MM.1S (cell line): ENCODE measurements around the gene STN1.

Source experiments
- DNase-seq: peaks from one replicate; pipeline ENCODE4 v3.0.0-alpha.2; 2015
- H2AFZ ChIP-seq: fragments of 300-600 bp; sonication (generic); 2 replicates; pipeline ENCODE4 v1.6.0; 2016; ENCODE audit warnings: antibody characterized with exemption, low read length
- H3F3A ChIP-seq: fragments of 300-600 bp; sonication (generic); 2 replicates; pipeline ENCODE4 v1.6.1; 2016; ENCODE audit warnings: mild to moderate bottlenecking, antibody characterized with exemption, low read length, moderate library complexity, mixed read lengths; ENCODE audit not compliant: insufficient read depth
- H3K27ac ChIP-seq: fragments of 300-600 bp; sonication (generic); 2 replicates; pipeline ENCODE4 v1.5.1; 2016; ENCODE audit warnings: mild to moderate bottlenecking, low read length
- H3K27me3 ChIP-seq: fragments of 300-600 bp; sonication (generic); replicated peaks from 2 replicates; pipeline ENCODE4 v1.6.0; 2016; ENCODE audit warnings: low read length; ENCODE audit not compliant: insufficient read depth
- H3K36me3 ChIP-seq: fragments of 300-600 bp; sonication (generic); replicated peaks from 2 replicates; pipeline ENCODE4 v1.6.1; 2016; ENCODE audit warnings: mild to moderate bottlenecking, low read length, mixed read lengths; ENCODE audit not compliant: insufficient read depth
- H3K4me1 ChIP-seq: fragments of 300-600 bp; sonication (generic); 2 replicates; pipeline ENCODE4 v1.6.1; 2016; ENCODE audit warnings: low read length, mixed read lengths
- H3K4me2 ChIP-seq: fragments of 300-600 bp; sonication (generic); 2 replicates; pipeline ENCODE4 v1.6.0; 2016; ENCODE audit warnings: low read depth, low read length
- H3K4me3 ChIP-seq: fragments of 300-600 bp; sonication (generic); 2 replicates; pipeline ENCODE4 v1.5.1; 2016; ENCODE audit warnings: low read length, mixed read lengths
- H3K79me2 ChIP-seq: fragments of 300-600 bp; sonication (generic); 2 replicates; pipeline ENCODE4 v1.6.1; 2016; ENCODE audit warnings: mixed run types, low read length, mixed read lengths
- H3K9ac ChIP-seq: fragments of 300-600 bp; sonication (generic); 2 replicates; pipeline ENCODE4 v1.6.1; 2016; ENCODE audit warnings: low read length, mixed read lengths
- H3K9me2 ChIP-seq: fragments of 300-600 bp; sonication (generic); replicated peaks from 2 replicates; pipeline ENCODE4 v1.6.1; 2016; ENCODE audit warnings: mild to moderate bottlenecking, low read length, mixed read lengths; ENCODE audit not compliant: insufficient read depth
- H3K9me3 ChIP-seq: fragments of 300-600 bp; sonication (generic); replicated peaks from 2 replicates; pipeline ENCODE4 v1.6.1; 2016; ENCODE audit warnings: mild to moderate bottlenecking, low read length, mixed read lengths; ENCODE audit not compliant: insufficient read depth
- H4K20me1 ChIP-seq: fragments of 300-600 bp; sonication (generic); 2 replicates; pipeline ENCODE4 v1.6.1; 2016; ENCODE audit warnings: mild to moderate bottlenecking, low read length, moderate library complexity, mixed read lengths; ENCODE audit not compliant: insufficient read depth
- EZH2 ChIP-seq: fragments of 300-600 bp; sonication (generic); optimal IDR thresholded peaks from 2 replicates; pipeline ENCODE3; 2017; ENCODE audit warnings: low read depth, mild to moderate bottlenecking, antibody characterized with exemption, low read length, mixed read lengths
- EZH2phosphoT487 ChIP-seq: fragments of 300-600 bp; sonication (generic); IDR thresholded peaks from 2 replicates; pipeline ENCODE4 v1.6.1; 2018; ENCODE audit warnings: antibody characterized with exemption, low read length
- TF ChIP-seq, protein P1 (sequence below): fragments of 300-600 bp; sonication (generic); IDR thresholded peaks from 2 replicates; pipeline ENCODE4 v1.5.1; 2016; ENCODE audit warnings: antibody characterized with exemption, low read length, mixed read lengths

STN1 gene

DNA sequence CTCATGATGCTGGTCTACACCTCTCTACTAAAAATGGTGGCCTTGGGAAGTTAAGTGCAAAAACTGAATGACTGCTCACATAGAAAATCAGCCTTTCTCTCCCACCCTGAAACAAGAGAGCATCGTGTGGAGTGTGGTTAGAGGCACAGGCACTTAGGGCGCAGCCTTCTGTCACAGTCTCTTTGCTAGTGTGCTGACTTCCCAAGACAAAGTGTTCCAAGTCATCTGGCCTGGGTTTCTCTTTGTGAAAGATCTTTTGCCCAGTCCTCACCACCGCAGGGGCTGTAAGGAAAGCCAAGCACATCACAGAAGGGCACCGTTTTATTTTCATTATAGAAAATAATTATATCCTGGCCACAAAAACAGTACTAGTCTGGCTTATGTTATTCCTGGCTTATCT, 12.5 kb downstream of the STN1 start:
- DNase-seq = no peak

DNA sequence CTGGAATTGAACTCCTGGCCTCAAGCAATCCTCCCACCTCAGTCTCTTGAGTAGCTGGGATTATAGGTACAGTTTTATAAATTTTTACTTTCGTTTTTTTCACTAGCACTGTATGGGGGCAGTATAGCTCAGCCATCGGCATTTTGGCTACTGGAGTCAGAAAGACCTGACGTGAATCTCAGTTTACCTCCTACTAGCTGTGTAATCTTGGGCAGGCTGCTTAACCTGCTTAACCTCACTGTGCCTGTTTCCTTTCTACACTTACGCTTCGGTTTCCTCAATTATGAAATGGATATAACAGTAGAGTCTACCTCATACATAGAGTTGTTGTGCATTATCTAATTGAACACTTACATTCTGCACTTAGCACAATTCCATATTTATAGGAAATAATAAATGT, 16.7 kb downstream of the STN1 start:
- no peak overlapping the region for H2AFZ ChIP-seq
- H3F3A ChIP-seq = no peaks in the 10 kb centered on the region
- TF ChIP-seq, protein P1, sequence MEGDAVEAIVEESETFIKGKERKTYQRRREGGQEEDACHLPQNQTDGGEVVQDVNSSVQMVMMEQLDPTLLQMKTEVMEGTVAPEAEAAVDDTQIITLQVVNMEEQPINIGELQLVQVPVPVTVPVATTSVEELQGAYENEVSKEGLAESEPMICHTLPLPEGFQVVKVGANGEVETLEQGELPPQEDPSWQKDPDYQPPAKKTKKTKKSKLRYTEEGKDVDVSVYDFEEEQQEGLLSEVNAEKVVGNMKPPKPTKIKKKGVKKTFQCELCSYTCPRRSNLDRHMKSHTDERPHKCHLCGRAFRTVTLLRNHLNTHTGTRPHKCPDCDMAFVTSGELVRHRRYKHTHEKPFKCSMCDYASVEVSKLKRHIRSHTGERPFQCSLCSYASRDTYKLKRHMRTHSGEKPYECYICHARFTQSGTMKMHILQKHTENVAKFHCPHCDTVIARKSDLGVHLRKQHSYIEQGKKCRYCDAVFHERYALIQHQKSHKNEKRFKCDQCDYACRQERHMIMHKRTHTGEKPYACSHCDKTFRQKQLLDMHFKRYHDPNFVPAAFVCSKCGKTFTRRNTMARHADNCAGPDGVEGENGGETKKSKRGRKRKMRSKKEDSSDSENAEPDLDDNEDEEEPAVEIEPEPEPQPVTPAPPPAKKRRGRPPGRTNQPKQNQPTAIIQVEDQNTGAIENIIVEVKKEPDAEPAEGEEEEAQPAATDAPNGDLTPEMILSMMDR = no peak
- TF ChIP-seq EZH2phosphoT487 (no peak), EZH2 (no peak)
- H3K9me2 ChIP-seq = no peaks in the 10 kb centered on the region
- no peak overlapping the region for H3K27ac ChIP-seq
- no peaks in the 10 kb centered on the region for H3K79me2 ChIP-seq
- H3K9ac ChIP-seq = no peak overlapping the region
- no peaks in the 10 kb centered on the region for H3K27me3 ChIP-seq
- H3K4me2 ChIP-seq = no peak overlapping the region
- no peaks in the 10 kb centered on the region for H4K20me1 ChIP-seq
- H3K4me3 ChIP-seq = no peak overlapping the region
- no peaks in the 10 kb centered on the region; the same call in 1 of the 2 replicates for H3K36me3 ChIP-seq
- no peaks in the 10 kb centered on the region for H3K4me1 ChIP-seq
- DNase-seq = no peak
- H3K9me3 ChIP-seq = no peaks in the 10 kb centered on the region

More for the DNA sequence above, 12.5 kb downstream of the STN1 start:
- peaks cover 25% of the 10 kb centered on the region for H3K4me1 ChIP-seq
- H3K27me3 ChIP-seq = no peaks in the 10 kb centered on the region
- H3K9me3 ChIP-seq = no peaks in the 10 kb centered on the region
- peaks cover 15% of the 10 kb centered on the region for H3F3A ChIP-seq
- H2AFZ ChIP-seq = no peak overlapping the region
- H3K36me3 ChIP-seq = no peaks in the 10 kb centered on the region; the same call in 1 of the 2 replicates
- no peak overlapping the region for H3K9ac ChIP-seq
- no peak overlapping the region for H3K4me3 ChIP-seq
- TF ChIP-seq, protein P1 = no peak
- no peak for TF ChIP-seq EZH2
- no peak overlapping the region for H3K4me2 ChIP-seq
- 0 out of 2 replicates have a peak, but pooled peaks cover 3% of the 10 kb centered on the region for H3K79me2 ChIP-seq
- H3K27ac ChIP-seq = no peak overlapping the region
- no peaks in the 10 kb centered on the region for H4K20me1 ChIP-seq
- no peaks in the 10 kb centered on the region for H3K9me2 ChIP-seq

DNA sequence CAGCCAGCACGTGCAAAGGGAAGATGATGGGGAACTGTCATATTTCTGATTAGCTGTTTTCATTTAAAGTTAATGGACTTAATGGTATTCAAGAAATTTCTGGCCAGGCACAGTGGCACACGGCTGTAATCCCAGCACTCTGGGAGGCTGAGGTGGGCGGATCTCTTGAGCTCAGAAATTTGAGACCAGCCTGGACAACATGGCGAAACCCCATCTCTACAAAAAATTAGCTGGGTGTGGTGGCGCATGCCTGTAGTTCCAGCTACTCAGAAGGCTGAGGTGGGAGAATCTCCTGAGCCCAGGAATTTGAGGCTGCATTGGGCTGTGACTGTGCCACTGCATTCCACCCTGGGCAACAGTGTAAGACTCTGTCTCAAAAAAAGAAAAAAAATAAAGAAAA, 18.7 kb downstream of the STN1 start:
- no peak overlapping the region for H3K4me3 ChIP-seq
- H3K9ac ChIP-seq = no peak overlapping the region
- TF ChIP-seq, protein P1 = no peak
- TF ChIP-seq EZH2 = no peak
- TF ChIP-seq EZH2phosphoT487 = no peak
- H4K20me1 ChIP-seq = no peaks in the 10 kb centered on the region
- peaks cover 18% of the 10 kb centered on the region for H3K4me1 ChIP-seq
- no peaks in the 10 kb centered on the region for H3K9me2 ChIP-seq
- H3K79me2 ChIP-seq = no peaks in the 10 kb centered on the region
- H3F3A ChIP-seq = peaks cover 13% of the 10 kb centered on the region
- no peaks in the 10 kb centered on the region for H3K9me3 ChIP-seq
- no peaks in the 10 kb centered on the region for H3K27me3 ChIP-seq
- no peak for DNase-seq
- H2AFZ ChIP-seq = no peak overlapping the region
- no peaks in the 10 kb centered on the region; the same call in 1 of the 2 replicates for H3K36me3 ChIP-seq
- H3K4me2 ChIP-seq = no peak overlapping the region
- no peak overlapping the region for H3K27ac ChIP-seq
